ENCODE results near the gene ARID3B.

GRCh38 chr15:74551714-74552113 is 10.7 kb downstream of the ARID3B start:
- TF ChIP-seq ARNT (IDR thresholded peaks at IDR 0.05) (no peak), FOXK2 (IDR thresholded peaks at IDR 0.05) (no peak), BHLHE40 (IDR thresholded peaks at IDR 0.05; ENCODE audit: borderline replicate concordance) (no peak), SUZ12 (IDR thresholded peaks at IDR 0.05) (no peak), CTBP1 (IDR thresholded peaks at IDR 0.05; ENCODE audit: borderline replicate concordance) (no peak), ELF4 (IDR thresholded peaks at IDR 0.05) (no peak), SP1 (IDR thresholded peaks at IDR 0.05) (no peak), LEF1 (IDR thresholded peaks at IDR 0.05; ENCODE audit: borderline replicate concordance) (no peak), FOXA1 (IDR thresholded peaks at IDR 0.05) (no peak), ZNF384 (IDR thresholded peaks at IDR 0.05) (no peak), PKNOX1 (IDR thresholded peaks at IDR 0.05) (no peak), FOXM1 (IDR thresholded peaks at IDR 0.05; ENCODE audit: borderline replicate concordance) (no peak), HDGF (IDR thresholded peaks at IDR 0.05; ENCODE audit: borderline replicate concordance) (no peak), TARDBP (IDR thresholded peaks at IDR 0.05) (no peak)
